HG03175 (cell line): Measurements from ENCODE around the gene ZNF391.
"Not testable (repeated sequence)": the region's sequence is repeated elsewhere in the genome, so short reads cannot be mapped to it uniquely, and the experiment has no call there.

ENCODE experiments used
- ATAC-seq: cut with Tn5 transposase; IDR thresholded peaks from one replicate; pipeline ENCODE4 v1.9.1; 2021; ENCODE audit warnings: mild to moderate bottlenecking, moderate library complexity; ENCODE audit not compliant: unreplicated experiment

ZNF391 gene

DNA sequence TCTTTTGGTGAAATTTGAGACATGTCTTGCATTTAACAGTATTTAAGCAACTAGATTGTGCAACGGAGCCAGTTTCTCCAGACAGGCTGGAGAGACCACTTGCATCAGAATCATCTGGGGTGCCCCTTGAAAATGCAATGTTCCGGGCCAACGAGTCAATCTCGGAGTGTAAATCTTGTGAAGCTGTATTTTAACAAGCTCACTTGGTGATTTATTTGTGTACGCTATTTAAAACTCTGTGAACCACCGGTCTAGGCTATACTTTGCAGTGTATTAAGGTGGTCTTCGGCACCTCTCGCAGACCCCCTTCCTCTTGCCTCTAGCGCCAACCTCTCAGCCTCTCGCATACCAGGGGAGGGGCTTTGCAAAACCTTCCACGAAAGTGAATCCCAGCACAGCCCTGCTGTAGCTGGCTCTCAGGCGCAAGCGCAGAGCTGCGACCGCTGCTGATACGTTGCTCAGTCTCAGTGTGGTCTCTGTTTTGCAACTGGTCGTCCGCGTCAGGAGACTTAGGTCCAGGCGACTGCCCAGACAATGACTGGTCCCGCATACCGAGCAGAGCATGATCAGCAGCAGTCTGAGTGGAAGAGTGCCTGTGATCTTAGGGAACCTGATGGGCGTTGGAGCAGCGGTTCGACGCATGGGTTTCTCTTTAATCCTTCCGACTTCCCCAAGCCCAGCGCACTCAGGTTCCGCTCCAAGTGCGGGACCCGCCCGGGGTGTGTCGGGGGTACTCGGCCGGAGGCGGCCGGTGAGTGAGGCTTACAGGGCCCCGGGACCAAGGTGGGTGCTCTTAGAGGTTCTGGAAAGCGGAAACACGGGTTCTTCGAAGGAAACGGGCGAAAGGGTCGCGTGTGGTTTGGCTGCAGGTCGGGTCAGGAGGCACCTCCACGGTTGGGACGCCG is at the start of gene ZNF391:
Gene ZNF391, plus strand, starts transcription at position 467 of the 905 bp plus-strand sequence. CDS start 11,612 bp downstream, outside the sequence.
- ATAC-seq, result peak; percentile 90

DNA sequence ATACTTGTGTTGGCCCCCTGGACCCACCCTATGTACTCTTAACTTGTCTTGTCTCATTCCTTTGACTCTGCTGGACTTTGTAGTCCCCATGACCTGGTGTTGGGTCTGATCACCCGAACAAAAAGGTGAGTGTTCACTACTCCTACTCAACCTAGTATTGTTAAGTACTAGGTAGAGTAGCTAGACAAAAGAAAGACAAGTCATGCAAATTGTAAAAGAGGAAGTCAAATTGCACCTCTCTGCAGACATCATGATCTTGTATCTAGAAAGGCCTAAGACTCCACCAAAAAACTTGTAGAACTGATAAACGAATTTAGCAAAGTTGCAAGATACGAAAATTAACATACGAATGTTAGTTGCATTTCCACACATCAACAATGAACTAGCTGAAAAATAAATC is 35.7 kb upstream of the ZNF391 start:
- ATAC-seq, result no peak

- no peak for ATAC-seq
Measured at GRCh38 chr6:27358786-27359185, 29.8 kb upstream of the ZNF391 start.

- no peak for ATAC-seq
Measured at GRCh38 chr6:27359231-27359630, 29.3 kb upstream of the ZNF391 start.

DNA sequence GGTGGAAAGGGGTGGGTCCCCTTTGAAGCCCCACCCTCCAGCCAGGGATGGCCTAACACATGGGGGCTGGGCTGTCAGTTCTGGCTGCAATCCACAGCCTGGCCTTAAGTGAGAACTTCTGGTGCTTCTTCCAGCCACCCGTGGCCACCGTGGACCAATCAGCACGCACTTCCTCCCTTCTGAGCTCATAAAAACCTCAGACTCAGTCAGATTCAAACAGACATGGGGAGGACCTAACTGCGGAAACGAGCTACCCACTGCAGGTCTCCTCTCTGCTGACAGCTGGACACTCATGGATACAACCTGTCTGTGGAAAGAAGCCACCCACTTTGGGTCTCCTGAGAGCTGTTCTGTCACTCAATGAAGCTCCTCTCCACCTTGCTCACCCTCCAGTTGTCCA is 20.4 kb upstream of the ZNF391 start:
- ATAC-seq, result no peak

DNA sequence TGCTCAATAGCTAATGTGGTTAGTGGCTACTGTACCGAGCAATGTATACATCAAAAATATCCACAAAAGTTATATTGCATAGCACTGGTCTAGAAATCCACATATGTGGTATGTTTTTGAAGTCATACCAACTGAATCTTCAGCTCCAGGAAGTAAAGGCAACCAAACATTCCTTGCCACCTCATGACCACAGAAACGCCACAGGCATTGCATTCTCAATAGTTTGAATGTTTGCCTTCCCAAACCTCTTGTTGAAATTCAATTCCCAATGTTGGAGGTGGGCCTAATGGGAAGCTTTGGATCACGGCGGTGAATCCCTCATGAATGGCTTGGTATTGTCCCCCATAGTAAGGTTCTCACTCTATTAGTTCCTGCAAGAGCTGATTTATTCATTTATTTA is 18.2 kb upstream of the ZNF391 start:
- ATAC-seq, result no peak

- ATAC-seq, result no peak
Measured at GRCh38 chr6:27374824-27375612, 13.5 kb upstream of the ZNF391 start.

DNA sequence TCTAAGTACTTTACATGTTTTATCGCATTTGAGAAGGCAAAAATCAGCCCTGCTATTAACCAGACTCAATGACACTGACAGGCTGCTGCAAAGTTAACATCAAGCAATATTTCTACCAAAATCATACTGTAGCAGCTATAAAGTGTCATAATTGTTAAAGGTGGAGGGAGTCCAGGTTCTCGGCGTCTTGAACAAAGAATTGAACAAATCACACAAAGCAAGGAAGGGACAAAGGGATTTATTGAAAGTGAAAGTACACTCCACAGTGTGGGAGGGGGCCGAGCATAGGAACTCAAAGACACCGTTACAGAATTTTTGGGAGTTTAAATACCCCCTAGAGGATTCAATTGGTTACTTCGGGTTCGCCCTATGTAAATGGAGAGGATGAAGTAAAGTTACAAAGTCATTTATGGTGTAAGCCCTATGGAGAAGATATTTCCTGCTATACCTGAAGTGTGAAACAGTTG is 12.9 kb upstream of the ZNF391 start:
- ATAC-seq, result no peak

DNA sequence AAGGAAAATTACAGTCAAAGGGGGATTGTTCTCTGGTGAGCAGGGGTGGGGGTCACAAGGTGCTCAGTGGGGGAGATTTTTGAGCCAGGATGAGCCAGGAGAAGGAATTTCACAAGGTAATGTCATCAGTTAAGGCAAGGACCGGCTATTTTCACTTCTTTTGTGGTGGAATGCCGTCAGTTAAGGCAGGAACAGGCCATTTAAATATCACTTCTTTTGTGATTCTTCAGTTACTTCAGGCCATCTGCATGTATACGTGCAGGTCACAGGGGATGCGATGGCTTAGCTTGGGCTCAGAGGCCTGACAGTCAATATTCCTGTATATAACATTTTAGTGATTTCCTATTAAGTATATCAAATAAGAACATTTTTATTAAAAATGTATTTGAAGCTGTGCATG is 10.2 kb upstream of the ZNF391 start:
- ATAC-seq, result not testable (repeated sequence)

GRCh38 chr6:27381001-27381400 is 7.6 kb upstream of the ZNF391 start:
- not testable (repeated sequence) for ATAC-seq

DNA sequence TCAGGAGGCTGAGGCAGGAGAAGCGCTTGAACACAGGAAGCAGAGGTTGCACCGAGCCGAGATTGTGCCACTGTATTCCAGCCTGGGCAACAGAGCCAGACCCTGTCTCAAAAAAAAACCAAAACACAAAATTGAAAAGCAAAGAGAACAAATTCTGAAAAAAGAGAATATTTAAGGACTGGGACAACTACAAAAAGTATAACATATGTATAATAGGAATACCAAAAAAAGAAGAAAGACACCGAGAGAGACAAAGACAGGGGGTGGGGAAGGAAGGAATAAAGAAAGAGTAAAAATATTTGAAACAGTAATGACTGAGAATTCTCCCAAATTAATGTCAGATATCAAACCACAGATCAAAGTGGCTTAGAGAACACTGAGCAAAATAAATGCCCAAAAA is 5.5 kb upstream of the ZNF391 start:
- no peak for ATAC-seq

DNA sequence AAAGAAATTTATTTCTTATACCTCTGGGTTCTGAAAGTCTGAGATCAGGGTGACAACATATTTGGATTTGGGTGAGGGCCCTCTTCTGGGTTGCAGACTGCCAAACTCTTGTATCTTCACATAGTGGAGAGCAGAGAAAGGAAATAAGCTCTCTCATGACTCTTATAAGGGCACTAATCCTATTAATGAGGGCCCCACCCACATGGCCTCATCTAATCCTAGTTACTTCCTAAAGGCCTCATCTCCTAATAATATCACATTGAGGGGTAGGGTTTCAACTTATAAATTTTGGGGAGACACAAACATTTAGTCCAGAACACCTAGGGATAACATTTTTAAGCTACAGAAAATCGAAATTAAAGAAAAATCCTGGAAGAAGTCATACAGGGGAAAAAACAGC is 5.1 kb upstream of the ZNF391 start:
- no peak for ATAC-seq

DNA sequence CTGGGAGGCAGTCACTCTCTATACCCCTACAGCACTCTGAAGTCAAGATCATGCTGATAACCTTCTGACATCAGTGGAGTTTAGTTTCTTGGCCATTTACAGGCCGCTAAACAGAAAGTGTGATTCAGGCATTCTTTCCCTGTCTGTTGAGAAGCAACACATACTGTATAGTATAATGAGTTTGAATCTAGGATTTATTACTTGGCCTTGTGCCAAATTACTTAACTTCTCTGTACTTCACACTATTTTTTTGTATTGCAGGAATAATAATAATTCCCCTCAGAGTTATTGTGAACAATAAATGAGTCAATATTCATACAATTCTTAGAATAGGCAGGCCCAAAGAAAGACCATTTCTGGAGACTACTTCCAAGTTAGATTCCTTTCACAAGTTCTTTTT is 4.1 kb downstream of the ZNF391 start:
- ATAC-seq, result no peak

GRCh38 chr6:27394073-27394472 is 5.5 kb downstream of the ZNF391 start:
- no peak for ATAC-seq

GRCh38 chr6:27400877-27401642 is 12.5 kb downstream of the ZNF391 start:
- ATAC-seq, result no peak

DNA sequence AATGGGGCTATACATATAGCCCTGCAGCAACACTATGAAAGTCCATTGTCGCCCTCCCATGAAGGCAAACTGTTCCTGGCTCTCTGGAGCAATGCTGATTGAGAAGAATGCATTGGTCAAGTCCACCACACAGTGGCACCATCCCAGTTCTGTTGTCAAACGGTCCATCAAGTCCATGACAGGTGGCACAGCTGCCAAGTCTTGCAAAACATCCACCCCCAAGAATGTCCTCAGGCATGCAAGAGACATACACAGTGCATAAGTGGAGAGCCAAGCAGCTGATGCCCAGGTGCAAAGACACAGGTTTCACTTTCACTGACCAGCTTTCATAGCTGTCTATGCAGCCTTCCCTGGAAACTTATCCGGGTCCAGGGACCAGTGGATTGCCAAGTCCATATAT is 17.5 kb downstream of the ZNF391 start:
- ATAC-seq, result no peak

DNA sequence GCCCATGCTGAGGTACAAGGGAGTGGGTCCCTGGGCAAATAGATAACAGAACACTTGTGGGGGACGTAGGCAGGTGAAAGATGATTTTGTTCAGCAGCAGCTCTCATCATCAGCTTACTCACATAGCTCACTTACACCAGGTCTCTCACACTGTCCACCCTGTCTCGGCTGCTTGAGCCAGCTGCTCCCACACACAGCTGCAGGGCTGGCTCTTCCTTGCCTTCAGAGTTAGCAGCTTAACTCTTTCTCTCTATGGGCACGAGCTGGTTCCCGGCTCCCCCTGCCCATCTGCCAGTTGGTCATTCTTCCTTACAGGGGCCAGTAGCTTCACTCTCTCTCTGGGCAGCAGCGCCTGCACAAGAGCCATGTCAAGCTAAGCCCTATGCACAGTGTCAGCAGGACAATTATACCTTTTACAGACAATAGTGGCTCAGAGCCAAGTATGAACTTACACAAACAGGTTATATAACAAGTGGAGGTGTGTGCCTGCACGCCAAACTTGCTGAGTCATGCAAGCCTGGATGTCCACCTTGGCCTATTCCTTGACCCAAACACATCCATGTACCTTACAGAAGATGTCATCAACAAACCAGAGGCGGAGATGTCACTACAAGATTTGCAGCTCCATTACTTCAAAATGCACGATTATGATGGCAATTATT is 18.7 kb downstream of the ZNF391 start:
- ATAC-seq, result no peak

- ATAC-seq, result no peak
Measured at GRCh38 chr6:27414300-27414699, 25.7 kb downstream of the ZNF391 start.

- no peak for ATAC-seq
Measured at GRCh38 chr6:27414996-27415395, 26.4 kb downstream of the ZNF391 start.

DNA sequence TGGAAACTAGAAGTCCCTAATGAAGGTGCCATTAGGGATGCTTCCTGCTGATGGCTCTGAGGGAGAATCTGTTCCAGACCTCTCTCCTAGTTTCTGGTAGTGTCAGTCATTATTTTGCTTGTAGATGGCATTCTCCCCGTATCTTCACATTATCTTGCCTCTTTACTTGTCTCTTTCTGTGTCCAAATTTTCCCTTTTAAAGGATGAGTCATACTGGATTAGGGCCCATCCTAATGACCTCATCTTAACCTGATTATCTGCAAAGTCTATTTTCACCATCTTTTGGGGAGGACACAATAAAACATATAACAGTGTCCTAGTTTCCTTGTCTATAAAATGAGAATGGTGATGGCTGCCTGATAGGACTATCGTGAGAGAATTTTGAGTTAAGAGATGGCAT is 27.3 kb downstream of the ZNF391 start:
- ATAC-seq, result no peak

DNA sequence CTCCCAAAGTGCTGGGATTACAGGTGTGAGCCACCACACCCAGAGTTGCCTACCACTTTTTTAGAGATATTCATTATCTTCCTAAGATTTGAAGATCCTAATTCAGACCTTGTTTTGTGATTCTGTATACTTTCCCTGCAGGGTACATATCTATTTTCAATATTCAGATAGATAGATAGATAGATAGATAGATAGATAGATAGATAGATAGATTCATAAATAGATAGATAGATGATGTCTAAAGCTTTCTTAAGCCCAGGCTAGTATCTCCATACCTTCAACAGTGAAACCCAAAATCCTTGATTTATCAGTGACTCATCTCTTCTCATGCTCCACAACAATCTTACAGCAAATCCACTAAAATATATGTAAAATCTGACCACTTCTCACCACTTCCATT is 30.8 kb downstream of the ZNF391 start:
- no peak for ATAC-seq
